Esophagus squamous epithelium (tissue), 4 donors: ENCODE data around the gene PROCA1.

Experiments
- POLR2A ChIP-seq, 4 donors: fragments of 450-650 bp; IDR thresholded peaks; one replicate each; pipeline ENCODE4 v1.6.1; 2017; ENCODE audit warnings: antibody characterized with exemption in 4 of 4, mild to moderate bottlenecking in 4 of 4, moderate library complexity in 3 of 4
- TF ChIP-seq, protein P1 (sequence below), 6 experiments: fragments of 450-650 bp in 4 of 6; fragments of 200-600 bp in 2 of 6; sonication (generic) in 2 of 6; IDR thresholded peaks; one replicate each; pipeline ENCODE4 v1.5.1; 2016 to 2019; ENCODE audit warnings: antibody characterized with exemption in 6 of 6, mild to moderate bottlenecking in 4 of 6, moderate library complexity in 4 of 6

DNA sequence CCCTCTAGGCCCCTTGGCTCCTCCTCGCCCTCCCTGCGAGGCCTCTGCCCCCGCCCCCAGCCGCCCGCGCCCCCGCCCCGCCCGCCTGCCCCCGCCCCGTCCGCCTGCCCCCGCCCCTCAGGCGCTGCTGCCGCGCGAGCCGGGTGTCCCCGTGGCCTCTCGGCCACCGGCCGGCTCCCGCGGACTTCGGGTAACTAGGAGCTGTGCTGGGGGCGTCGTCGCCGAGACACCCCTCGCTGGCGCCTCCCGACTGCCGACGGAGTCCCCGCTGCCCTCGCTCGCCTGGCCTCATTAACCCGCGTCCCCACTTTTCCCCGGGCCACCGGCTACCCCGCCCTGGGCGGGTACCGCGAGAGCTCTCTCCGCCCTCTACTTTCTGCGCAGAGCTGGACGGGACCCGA is 14.5 kb upstream of the PROCA1 start, which contains the start of gene TLCD1:
- TF ChIP-seq, protein P1, sequence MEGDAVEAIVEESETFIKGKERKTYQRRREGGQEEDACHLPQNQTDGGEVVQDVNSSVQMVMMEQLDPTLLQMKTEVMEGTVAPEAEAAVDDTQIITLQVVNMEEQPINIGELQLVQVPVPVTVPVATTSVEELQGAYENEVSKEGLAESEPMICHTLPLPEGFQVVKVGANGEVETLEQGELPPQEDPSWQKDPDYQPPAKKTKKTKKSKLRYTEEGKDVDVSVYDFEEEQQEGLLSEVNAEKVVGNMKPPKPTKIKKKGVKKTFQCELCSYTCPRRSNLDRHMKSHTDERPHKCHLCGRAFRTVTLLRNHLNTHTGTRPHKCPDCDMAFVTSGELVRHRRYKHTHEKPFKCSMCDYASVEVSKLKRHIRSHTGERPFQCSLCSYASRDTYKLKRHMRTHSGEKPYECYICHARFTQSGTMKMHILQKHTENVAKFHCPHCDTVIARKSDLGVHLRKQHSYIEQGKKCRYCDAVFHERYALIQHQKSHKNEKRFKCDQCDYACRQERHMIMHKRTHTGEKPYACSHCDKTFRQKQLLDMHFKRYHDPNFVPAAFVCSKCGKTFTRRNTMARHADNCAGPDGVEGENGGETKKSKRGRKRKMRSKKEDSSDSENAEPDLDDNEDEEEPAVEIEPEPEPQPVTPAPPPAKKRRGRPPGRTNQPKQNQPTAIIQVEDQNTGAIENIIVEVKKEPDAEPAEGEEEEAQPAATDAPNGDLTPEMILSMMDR (IDR thresholded peaks at IDR 0.05): no peak
- no peak for TF ChIP-seq POLR2A (IDR thresholded peaks at IDR 0.05)
